Keratinocyte (primary cell): ENCODE data around the gene SLC26A2. TPM values are rescaled to one million over a fixed set of nuclear protein-coding genes. Genes with fewer than 3 reads are reported as not detected.

ENCODE experiments used
- DNase-seq: peaks from one replicate; pipeline ENCODE4 v3.0.0-alpha.2; 2011; ENCODE audit warnings: low read depth, missing footprints, low spot score
- FAIRE-seq: peaks from 2 replicates; lab custom pipeline; 2011; peaks lifted over from hg19 to GRCh38; lab: Jason Lieb, UNC
- H2AFZ ChIP-seq: 2 replicates; pipeline ENCODE4 v1.6.0; 2012; ENCODE audit warnings: low read length, control low read depth, inconsistent platforms; ENCODE audit not compliant: control insufficient read depth
- H3K27ac ChIP-seq: 2 replicates; pipeline ENCODE4 v1.5.1; 2011; ENCODE audit warnings: low read length; ENCODE audit not compliant: control insufficient read depth, insufficient read depth
- H3K27me3 ChIP-seq: 3 replicates; pipeline ENCODE4 v1.6.0; 2011; ENCODE audit warnings: low read length; ENCODE audit not compliant: control insufficient read depth, insufficient read depth; ENCODE audit errors: extremely low read depth
- H3K36me3 ChIP-seq, 2 experiments: 2 replicates in 1 of 2; 3 replicates in 1 of 2; pipeline ENCODE4 v1.5.1; 2011; ENCODE audit warnings: low read length in 2 of 2, mild to moderate bottlenecking in 1 of 2; ENCODE audit not compliant: control insufficient read depth in 2 of 2, insufficient read depth in 2 of 2; ENCODE audit errors: extremely low read depth in 1 of 2
- H3K4me1 ChIP-seq: 3 replicates; pipeline ENCODE4 v1.5.1; 2011; ENCODE audit warnings: low read length; ENCODE audit not compliant: control insufficient read depth, insufficient read depth; ENCODE audit errors: extremely low read depth
- H3K4me2 ChIP-seq: 3 replicates; pipeline ENCODE4 v1.6.0; 2011; ENCODE audit warnings: low read depth, low read length; ENCODE audit not compliant: control insufficient read depth, insufficient read depth; ENCODE audit errors: extremely low read depth
- H3K4me3 ChIP-seq, 3 experiments: fragments of 200-600 bp in 1 of 3; sonication (generic) in 1 of 3; 2 replicates in 2 of 3; 3 replicates in 1 of 3; pipeline ENCODE4 v1.5.1; 2011 to 2016; ENCODE audit warnings: low read length in 3 of 3, mild to moderate bottlenecking in 3 of 3, control low read depth in 2 of 3, inconsistent platforms in 1 of 3, low read depth in 1 of 3, mixed read lengths in 1 of 3, mixed run types in 1 of 3, moderate library complexity in 1 of 3; ENCODE audit not compliant: control insufficient read depth in 2 of 3, insufficient read depth in 2 of 3; ENCODE audit errors: extremely low read depth in 1 of 3
- H3K79me2 ChIP-seq: 2 replicates; pipeline ENCODE4 v1.6.0; 2012; ENCODE audit warnings: low read length; ENCODE audit not compliant: control insufficient read depth, insufficient read depth
- H3K9ac ChIP-seq: 3 replicates; pipeline ENCODE4 v1.6.0; 2011; ENCODE audit warnings: low read length; ENCODE audit not compliant: control insufficient read depth, insufficient read depth; ENCODE audit errors: extremely low read depth
- H3K9me1 ChIP-seq: 3 replicates; pipeline ENCODE4 v1.6.0; 2011; ENCODE audit warnings: low read length; ENCODE audit not compliant: control insufficient read depth, insufficient read depth; ENCODE audit errors: extremely low read depth
- H3K9me3 ChIP-seq: 2 replicates; pipeline ENCODE4 v1.5.1; 2012; ENCODE audit warnings: low read depth, low read length; ENCODE audit not compliant: control insufficient read depth
- H4K20me1 ChIP-seq: 3 replicates; pipeline ENCODE4 v1.6.0; 2011; ENCODE audit warnings: low read length; ENCODE audit not compliant: control insufficient read depth, insufficient read depth; ENCODE audit errors: extremely low read depth
- EZH2 ChIP-seq: IDR thresholded peaks from one replicate; pipeline ENCODE4 v1.6.1; 2012; ENCODE audit warnings: inconsistent platforms, mild to moderate bottlenecking, low read length, moderate library complexity
- dilution Hi-C: fragments of 300-500 bp; cut with MboI; formaldehyde crosslinking; loops from one replicate; pipeline ENCODE4 v1.7.0; 2020; ENCODE audit warnings: low sequenced_read_pairs; ENCODE audit not compliant: extremely low pct_ligation_motif_present
- polyA plus RNA-seq, 5 experiments: library from polyadenylated mRNA; depleted of rRNA in 3 of 5; stranded (reverse) in 3 of 5; stranded (forward) in 1 of 5; unstranded in 1 of 5; fragments of >200 nt; gene quantifications; 1 replicate in 1 of 5; 2 replicates in 3 of 5; 3 replicates in 1 of 5; pipeline versions ENCODE4 v1.2.1 to v1.2.3, GENCODE V29; 2011 to 2012; ENCODE audit warnings: missing spikeins in 2 of 5, low read depth in 1 of 5, low replicate concordance in 1 of 5
- TF ChIP-seq, protein P1 (sequence below), 3 experiments: IDR thresholded peaks in 1 of 3; conservative IDR thresholded peaks in 1 of 3; optimal IDR thresholded peaks in 1 of 3; 2 replicates in 2 of 3; 3 replicates in 1 of 3; pipeline versions ENCODE3 to v1.5.1; 2011; ENCODE audit warnings: low read length in 3 of 3, mild to moderate bottlenecking in 3 of 3, moderate library complexity in 2 of 3, control low read depth in 1 of 3, inconsistent platforms in 1 of 3; ENCODE audit not compliant: insufficient read depth in 2 of 3; ENCODE audit errors: extremely low read depth in 1 of 3

SLC26A2 gene
- polyA plus RNA-seq, 1 donor (not counting 4 experiments of a cell fraction or from before 2014, with no cell fraction given) = 10.3 TPM

DNA sequence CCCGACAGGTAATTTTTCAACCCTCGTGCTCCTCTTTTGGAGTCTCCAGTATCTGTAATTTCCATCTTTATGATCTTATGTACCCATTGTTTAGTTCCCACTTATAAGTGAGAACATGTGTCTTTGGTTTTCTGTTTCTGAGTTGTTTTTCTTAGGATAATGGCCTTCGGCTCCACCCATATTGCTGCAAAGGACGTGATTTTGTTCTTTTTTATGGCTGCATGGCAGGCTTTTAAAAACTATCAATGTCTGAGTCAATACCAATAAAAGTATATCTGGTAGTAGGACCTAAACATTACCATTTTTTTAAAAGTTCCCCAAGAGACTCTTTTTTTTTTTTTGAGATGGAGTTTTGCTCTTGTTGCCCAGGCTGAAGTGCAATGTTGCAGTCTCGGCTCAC lies 3.9 kb upstream of the SLC26A2 start:
- Histone ChIP-seq H3K27me3 (no peaks in the 10 kb centered on the region), H4K20me1 (no peaks in the 10 kb centered on the region), H3K79me2 (no peaks in the 10 kb centered on the region), H3K4me2 (no peak overlapping the region), H3K9me3 (no peaks in the 10 kb centered on the region), H3K9me1 (no peaks in the 10 kb centered on the region), H3K36me3 (no peaks in the 10 kb centered on the region), H2AFZ (no peak overlapping the region), H3K27ac (no peak overlapping the region), H3K4me1 (peaks cover 15% of the 10 kb centered on the region), H3K4me3 (no peak overlapping the region), H3K9ac (no peak overlapping the region)
- dilution Hi-C loops = loop anchor here (25.0 kb wide), 1 partner anchor 94 kb away; no protein-coding TSS in a partner anchor
- DNase-seq (no peak), FAIRE-seq (no peak)
- no peak for TF ChIP-seq EZH2
- TF ChIP-seq, protein P1, sequence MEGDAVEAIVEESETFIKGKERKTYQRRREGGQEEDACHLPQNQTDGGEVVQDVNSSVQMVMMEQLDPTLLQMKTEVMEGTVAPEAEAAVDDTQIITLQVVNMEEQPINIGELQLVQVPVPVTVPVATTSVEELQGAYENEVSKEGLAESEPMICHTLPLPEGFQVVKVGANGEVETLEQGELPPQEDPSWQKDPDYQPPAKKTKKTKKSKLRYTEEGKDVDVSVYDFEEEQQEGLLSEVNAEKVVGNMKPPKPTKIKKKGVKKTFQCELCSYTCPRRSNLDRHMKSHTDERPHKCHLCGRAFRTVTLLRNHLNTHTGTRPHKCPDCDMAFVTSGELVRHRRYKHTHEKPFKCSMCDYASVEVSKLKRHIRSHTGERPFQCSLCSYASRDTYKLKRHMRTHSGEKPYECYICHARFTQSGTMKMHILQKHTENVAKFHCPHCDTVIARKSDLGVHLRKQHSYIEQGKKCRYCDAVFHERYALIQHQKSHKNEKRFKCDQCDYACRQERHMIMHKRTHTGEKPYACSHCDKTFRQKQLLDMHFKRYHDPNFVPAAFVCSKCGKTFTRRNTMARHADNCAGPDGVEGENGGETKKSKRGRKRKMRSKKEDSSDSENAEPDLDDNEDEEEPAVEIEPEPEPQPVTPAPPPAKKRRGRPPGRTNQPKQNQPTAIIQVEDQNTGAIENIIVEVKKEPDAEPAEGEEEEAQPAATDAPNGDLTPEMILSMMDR (optimal IDR thresholded peaks at IDR 0.05 in 1 of 3, IDR thresholded peaks at IDR 0.05 in 1 of 3, conservative IDR thresholded peaks at IDR 0.05 in 1 of 3; ENCODE audit: extremely low read depth in 1 of 3, insufficient read depth in 2 of 3, low read length in 3 of 3) = no peak

GRCh38 chr5:149957855-149958254 lies 2.7 kb upstream of the SLC26A2 start:
- no peak for FAIRE-seq
- H3K9me3 ChIP-seq = no peaks in the 10 kb centered on the region
- H3K4me2 ChIP-seq = no peak overlapping the region
- H4K20me1 ChIP-seq = no peaks in the 10 kb centered on the region
- H2AFZ ChIP-seq = no peak overlapping the region
- dilution Hi-C loops = loop anchor here (25.0 kb wide), 1 partner anchor 96 kb away; no protein-coding TSS in a partner anchor
- no peaks in the 10 kb centered on the region for H3K27me3 ChIP-seq
- no peak overlapping the region for H3K4me3 ChIP-seq
- TF ChIP-seq, protein P1 (optimal IDR thresholded peaks at IDR 0.05 in 1 of 3, IDR thresholded peaks at IDR 0.05 in 1 of 3, conservative IDR thresholded peaks at IDR 0.05 in 1 of 3; ENCODE audit: extremely low read depth in 1 of 3, insufficient read depth in 2 of 3, low read length in 3 of 3) = no peak
- no peak for TF ChIP-seq EZH2
- no peaks in the 10 kb centered on the region for H3K9me1 ChIP-seq
- H3K27ac ChIP-seq = no peak overlapping the region
- DNase-seq = no peak
- H3K4me1 ChIP-seq = peaks cover 16% of the 10 kb centered on the region
- no peaks in the 10 kb centered on the region for H3K79me2 ChIP-seq
- no peak overlapping the region for H3K9ac ChIP-seq
- no peaks in the 10 kb centered on the region for H3K36me3 ChIP-seq
